T-cell (primary cell): ENCODE data around the gene UQCRQ. TPM values are rescaled to one million over a fixed set of nuclear protein-coding genes. Genes with fewer than 3 reads are reported as not detected.
"Not testable (repeated sequence)": the region's sequence is repeated elsewhere in the genome, so short reads cannot be mapped to it uniquely, and the experiment has no call there.

Source experiments
- ATAC-seq, 4 experiments: fragments of 200-7000 bp in 3 of 4; fragments of 150-1000 bp in 1 of 4; cut with Tn5 transposase; replicated peaks in 1 of 4; 1 replicate in 3 of 4; 2 replicates in 1 of 4; pipeline ENCODE4 v1.10.0; 2021; ENCODE audit warnings: moderate library complexity in 3 of 4, mild to moderate bottlenecking in 2 of 4, moderate number of reproducible peaks in 1 of 4
- CTCF ChIA-PET, 2 donors: fragments of 300-600 bp; sonication (Branson Sonifier 250); formaldehyde crosslinking; loops; one replicate each; lab custom pipeline; 2022; ENCODE audit warnings: antibody characterized with exemption in 2 of 2; lab: Charles Lee
- POLR2A ChIA-PET, 2 donors: fragments of 300-600 bp; sonication (Branson Sonifier 250); formaldehyde crosslinking; loops; one replicate each; lab custom pipeline; 2022; ENCODE audit warnings: antibody characterized with exemption in 2 of 2; lab: Charles Lee
- DNase-seq, 35 experiments: peaks; one replicate each; pipeline versions ENCODE4 v3.0.0 to v3.0.0-alpha.2; 2013 to 2023
- H3K27ac ChIP-seq: one replicate; pipeline ENCODE4 v1.5.1; 2013; ENCODE audit warnings: low read length
- H3K27me3 ChIP-seq, 2 experiments: replicated peaks in 1 of 2; 1 replicate in 1 of 2; 2 replicates in 1 of 2; pipeline versions ENCODE4 v1.6.1 to v1.7.0; 2013; ENCODE audit warnings: low read length in 1 of 2, mixed read lengths in 1 of 2; ENCODE audit not compliant: control insufficient read depth in 2 of 2, insufficient read depth in 2 of 2; ENCODE audit errors: extremely low read depth in 1 of 2
- H3K36me3 ChIP-seq, 2 donors: 1 replicate in 1 of 2; 2 replicates in 1 of 2; pipeline versions ENCODE4 v1.6.1 to v1.7.0; 2013; ENCODE audit warnings: low read length in 1 of 2; ENCODE audit not compliant: control insufficient read depth in 2 of 2, insufficient read depth in 1 of 2; ENCODE audit errors: extremely low read depth in 1 of 2
- H3K4me1 ChIP-seq, 2 experiments: 1 replicate in 1 of 2; 2 replicates in 1 of 2; pipeline versions ENCODE4 v1.6.1 to v1.7.0; 2013; ENCODE audit warnings: low read length in 2 of 2, mixed read lengths in 1 of 2; ENCODE audit not compliant: insufficient read depth in 2 of 2, control insufficient read depth in 1 of 2; ENCODE audit errors: extremely low read depth in 1 of 2
- H3K4me3 ChIP-seq, 2 donors: 1 replicate in 1 of 2; 2 replicates in 1 of 2; pipeline versions ENCODE4 v1.5.1 to v1.7.0; 2013; ENCODE audit warnings: mild to moderate bottlenecking in 2 of 2, low read length in 1 of 2, moderate library complexity in 1 of 2; ENCODE audit not compliant: control insufficient read depth in 1 of 2; ENCODE audit errors: extremely low read depth in 1 of 2
- H3K9me3 ChIP-seq: 2 replicates; pipeline ENCODE4 v1.7.0; 2013
- H3K27ac Mint-ChIP-seq, 2 donors: one replicate each; pipeline ENCODE4 v1.8.0; 2020 to 2021; ENCODE audit warnings: mild to moderate bottlenecking in 2 of 2, mixed read lengths in 2 of 2
- H3K27me3 Mint-ChIP-seq, 2 donors: one replicate each; pipeline ENCODE4 v1.8.0; 2021 to 2022; ENCODE audit warnings: mixed read lengths in 2 of 2
- H3K36me3 Mint-ChIP-seq: one replicate; pipeline ENCODE4 v1.8.0; 2021; ENCODE audit warnings: mixed read lengths
- H3K4me1 Mint-ChIP-seq, 3 donors: one replicate each; pipeline ENCODE4 v1.8.0; 2020 to 2022; ENCODE audit warnings: mixed read lengths in 3 of 3, mild to moderate bottlenecking in 1 of 3
- H3K4me3 Mint-ChIP-seq, 3 donors: one replicate each; pipeline ENCODE4 v1.8.0; 2020 to 2022; ENCODE audit warnings: mild to moderate bottlenecking in 3 of 3, mixed read lengths in 3 of 3, moderate library complexity in 3 of 3
- H3K9me3 Mint-ChIP-seq, 3 donors: one replicate each; pipeline ENCODE4 v1.8.0; 2020 to 2022; ENCODE audit warnings: mixed read lengths in 3 of 3
- WGBS: methylation state at CpG from one replicate; pipeline ENCODE4 v1.1.5; 2013; ENCODE audit warnings: missing lambda C conversion rate; ENCODE audit not compliant: insufficient coverage; 5-methylcytosine and 5-hydroxymethylcytosine counted together
- total RNA-seq, 35 experiments: library from RNA in 6 of 35; stranded (reverse) in 6 of 35; fragments of 120-200 nt in 1 of 35; gene quantifications; one replicate each; pipeline versions ENCODE4 v1.2.1 to v1.2.4 and lab custom pipeline; 2013 to 2026

Gene UQCRQ
- total RNA-seq, 5 donors from 2014 or later (not counting 1 experiment from before 2014, with no cell fraction given): 119 to 139 (median 132) TPM

GRCh38 chr5:132849347-132849746 lies 17.1 kb upstream of the UQCRQ start:
- Mint-ChIP-seq H3K27ac (no peak overlapping the region), H3K9me3 (no peaks in the 10 kb centered on the region), H3K4me1 (peaks cover 0 to 2% (median 0%) of the 10 kb centered on the region in 3 donors), H3K4me3 (no peak overlapping the region), H3K27me3 (peaks cover 0 to 1% of the 10 kb centered on the region in 2 donors), H3K36me3 (no peaks in the 10 kb centered on the region)
- Histone ChIP-seq H3K27ac (no peak overlapping the region), H3K27me3 (no peaks in the 10 kb centered on the region), H3K4me3 (no peak overlapping the region), H3K9me3 (no peaks in the 10 kb centered on the region), H3K36me3 (no peaks in the 10 kb centered on the region), H3K4me1 (no peaks in the 10 kb centered on the region)
- POLR2A ChIA-PET: no interaction called here
- no peak for ATAC-seq
- no peak for DNase-seq
- 83% methylated on average over 1 of the region's 1 CpG for WGBS
- CTCF ChIA-PET: interaction anchor here in 1 of 2 donors (1.4 kb wide), 1 partner anchor 10 kb away, joined by 3 read pairs; no protein-coding TSS in a partner anchor

GRCh38 chr5:132850066-132850465 lies 16.4 kb upstream of the UQCRQ start:
- H3K4me3 Mint-ChIP-seq: no peak overlapping the region
- Histone ChIP-seq H3K4me1 (no peaks in the 10 kb centered on the region), H3K36me3 (no peaks in the 10 kb centered on the region), H3K4me3 (no peak overlapping the region), H3K27ac (no peak overlapping the region), H3K9me3 (no peaks in the 10 kb centered on the region), H3K27me3 (no peaks in the 10 kb centered on the region)
- H3K27ac Mint-ChIP-seq: no peak overlapping the region
- no peaks in the 10 kb centered on the region for H3K9me3 Mint-ChIP-seq
- DNase-seq (no peak), ATAC-seq (no peak)
- ChIA-PET POLR2A (no interaction called here), CTCF (interaction anchor here in 1 of 2 donors (0.6 kb wide), 1 partner anchor 19 kb away, joined by 6 read pairs; no protein-coding TSS in a partner anchor)
- peaks cover 0 to 2% (median 0%) of the 10 kb centered on the region in 3 donors for H3K4me1 Mint-ChIP-seq
- H3K36me3 Mint-ChIP-seq: no peaks in the 10 kb centered on the region
- no CpG with 5 or more reads among the region's 2 CpGs for WGBS
- peaks cover 0 to 1% of the 10 kb centered on the region in 2 donors for H3K27me3 Mint-ChIP-seq

- WGBS: no CpG with 5 or more reads among the region's 3 CpGs
- H3K4me1 Mint-ChIP-seq: peaks cover 0 to 2% (median 0%) of the 10 kb centered on the region in 3 donors
- POLR2A ChIA-PET: interaction anchor here in 1 of 2 donors (0.6 kb wide), 1 partner anchor 40 kb away, joined by 4 read pairs; the partner anchor contains the start of gene SOWAHA
- no peaks in the 10 kb centered on the region for H3K36me3 Mint-ChIP-seq
- H3K36me3 ChIP-seq: no peaks in the 10 kb centered on the region
- no peak for ATAC-seq
- H3K27me3 Mint-ChIP-seq: peaks cover 3 to 5% of the 10 kb centered on the region in 2 donors
- no peaks in the 10 kb centered on the region for H3K9me3 Mint-ChIP-seq
- peaks cover 0 to 16% of the 10 kb centered on the region in 2 experiments for H3K27me3 ChIP-seq
- no peak for DNase-seq
- H3K27ac ChIP-seq: no peak overlapping the region
- H3K9me3 ChIP-seq: no peaks in the 10 kb centered on the region
- H3K4me3 ChIP-seq: no peak overlapping the region
- no peak overlapping the region for H3K4me3 Mint-ChIP-seq
- CTCF ChIA-PET: interaction anchor here in 1 of 2 donors (0.6 kb wide), 1 partner anchor 641 kb away, joined by 3 read pairs; no protein-coding TSS in a partner anchor
- H3K4me1 ChIP-seq: no peaks in the 10 kb centered on the region
- H3K27ac Mint-ChIP-seq: no peak overlapping the region
These were observed 13.1 kb upstream of the UQCRQ start for GRCh38 chr5:132853323-132853722.

- Mint-ChIP-seq H3K27me3 (peaks cover 3 to 7% of the 10 kb centered on the region in 2 donors), H3K27ac (no peak overlapping the region), H3K9me3 (no peaks in the 10 kb centered on the region), H3K4me3 (no peak overlapping the region), H3K4me1 (peaks cover 0 to 2% (median 0%) of the 10 kb centered on the region in 3 donors), H3K36me3 (no peaks in the 10 kb centered on the region)
- no CpG with 5 or more reads among the region's 1 CpG for WGBS
- ATAC-seq: no peak
- Histone ChIP-seq H3K9me3 (no peaks in the 10 kb centered on the region), H3K27ac (no peak overlapping the region), H3K27me3 (peaks cover 0 to 16% of the 10 kb centered on the region in 2 experiments), H3K4me3 (no peak overlapping the region), H3K4me1 (no peaks in the 10 kb centered on the region), H3K36me3 (no peaks in the 10 kb centered on the region)
- no peak for DNase-seq
- ChIA-PET POLR2A (interaction anchor here in 1 of 2 donors (0.6 kb wide), 1 partner anchor 41 kb away, joined by 4 read pairs; the partner anchor contains the start of gene SOWAHA), CTCF (interaction anchor here in 1 of 2 donors (0.6 to 0.7 kb wide), 2 partner anchors 29 to 642 kb away, joined by 3 read pairs; no protein-coding TSS in a partner anchor)
These were observed 12.7 kb upstream of the UQCRQ start for GRCh38 chr5:132853790-132854189.

GRCh38 chr5:132854301-132854700 lies 12.1 kb upstream of the UQCRQ start:
- H3K4me3 Mint-ChIP-seq: no peak overlapping the region
- ChIA-PET POLR2A (no interaction called here), CTCF (interaction anchor here in 1 of 2 donors (0.7 kb wide), 1 partner anchor 29 kb away, joined by 3 read pairs; no protein-coding TSS in a partner anchor)
- H3K4me3 ChIP-seq: no peak overlapping the region
- H3K4me1 Mint-ChIP-seq: peaks cover 0 to 2% (median 0%) of the 10 kb centered on the region in 3 donors
- H3K36me3 ChIP-seq: no peaks in the 10 kb centered on the region
- H3K9me3 ChIP-seq: no peaks in the 10 kb centered on the region
- no peak overlapping the region for H3K27ac ChIP-seq
- H3K4me1 ChIP-seq: no peaks in the 10 kb centered on the region
- peaks cover 3 to 7% of the 10 kb centered on the region in 2 donors for H3K27me3 Mint-ChIP-seq
- DNase-seq (no peak), ATAC-seq (no peak)
- H3K9me3 Mint-ChIP-seq: no peaks in the 10 kb centered on the region
- 40% methylated on average over 3 of the region's 3 CpGs for WGBS
- no peak overlapping the region for H3K27ac Mint-ChIP-seq
- no peaks in the 10 kb centered on the region for H3K36me3 Mint-ChIP-seq
- peaks cover 0 to 18% of the 10 kb centered on the region in 2 experiments for H3K27me3 ChIP-seq

- H3K36me3 Mint-ChIP-seq, H3K4me1 Mint-ChIP-seq, H3K27me3 Mint-ChIP-seq, H3K36me3 ChIP-seq, H3K27ac ChIP-seq, H3K4me3 ChIP-seq, CTCF ChIA-PET, H3K4me3 Mint-ChIP-seq, H3K4me1 ChIP-seq, H3K9me3 ChIP-seq, DNase-seq, ATAC-seq, H3K9me3 Mint-ChIP-seq, H3K27ac Mint-ChIP-seq, POLR2A ChIA-PET: not testable (repeated sequence)
- H3K27me3 ChIP-seq: peaks cover 0 to 18% of the 10 kb centered on the region in 2 experiments
- WGBS: 92% methylated on average over 2 of the region's 5 CpGs
These were observed 11.4 kb upstream of the UQCRQ start for GRCh38 chr5:132854992-132855391.
